ENCODE data around the gene HTT-AS. TPM values are rescaled to one million over a fixed set of nuclear protein-coding genes. Genes with fewer than 3 reads are reported as not detected.

Gene HTT-AS
- total and polyA plus RNA-seq, 2 of the 8 experiments (the other 6 are each of a cell fraction or from before 2014, with no cell fraction given): not detected

DNA sequence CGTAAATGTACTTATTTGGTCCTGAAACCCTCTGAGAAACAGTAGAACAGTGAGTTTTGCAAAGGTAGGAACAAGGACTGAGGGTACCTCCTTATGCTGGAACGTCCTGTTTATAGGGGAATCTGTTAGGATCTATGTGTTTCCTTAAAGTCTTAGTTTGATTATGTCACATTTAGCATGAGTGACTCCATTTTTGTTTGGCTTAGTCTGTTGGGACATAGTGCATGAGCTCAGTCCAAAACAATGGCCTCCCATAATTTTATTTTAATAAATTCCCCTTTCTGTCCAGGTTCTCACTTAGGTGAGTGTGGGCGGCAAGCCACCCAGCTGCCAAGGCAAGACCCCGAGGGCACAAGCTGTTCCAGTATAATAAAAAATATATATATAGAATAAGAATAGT is 27.7 kb downstream of the HTT-AS start:
- Histone ChIP-seq H2BK120ac (replicated peaks; ENCODE audit: low read depth, low read length) (no peak overlapping the region), H3K9ac (replicated peaks in 1 of 4; ENCODE audit: extremely low read depth in 1 of 4, low read depth in 3 of 4, low read length in 3 of 4) (no peak overlapping the region), H3K4me3 (ENCODE audit: extremely low read depth in 1 of 4, insufficient read depth in 2 of 4, low read depth in 3 of 4, low read length in 4 of 4) (no peak overlapping the region), H2AK5ac (ENCODE audit: low read depth, low read length) (no peak overlapping the region), H3K27me3 (replicated peaks in 1 of 4; ENCODE audit: control insufficient read depth in 3 of 4, extremely low read depth in 1 of 4, insufficient read depth in 3 of 4, low read length in 3 of 4) (peaks cover 0 to 3% (median 2%) of the 10 kb centered on the region in 4 experiments; a peak in 2 of 7 replicates), H3K4ac (replicated peaks; ENCODE audit: insufficient read length, low read depth, low read length) (no peak overlapping the region), H3K4me2 (ENCODE audit: insufficient read depth in 1 of 2, low read depth in 2 of 2, low read length in 2 of 2) (no peak overlapping the region), H4K5ac (ENCODE audit: insufficient read length, low read depth, low read length) (no peak overlapping the region), H3K4me1 (replicated peaks in 1 of 4; ENCODE audit: control insufficient read depth in 3 of 4, insufficient read depth in 4 of 4, low read length in 3 of 4) (peaks cover 0 to 5% (median 0%) of the 10 kb centered on the region in 4 experiments; a peak in 4 of 7 replicates), H2BK15ac (ENCODE audit: low read length) (no peak overlapping the region), H2BK20ac (ENCODE audit: low read length) (no peak overlapping the region), H3K9me3 (ENCODE audit: insufficient read depth in 2 of 2, low read depth in 1 of 2, low read length in 1 of 2) (no peaks in the 10 kb centered on the region), H4K8ac (ENCODE audit: extremely low read depth, insufficient read depth, low read length) (no peak overlapping the region), H3K18ac (ENCODE audit: extremely low read depth, low read length) (no peak overlapping the region), H2AFZ (ENCODE audit: low read length) (no peak overlapping the region), H3K56ac (replicated peaks; ENCODE audit: insufficient read length, low read depth, low read length) (no peak overlapping the region), H3K27ac (ENCODE audit: low read depth, low read length) (no peak overlapping the region), H3K36me3 (ENCODE audit: control insufficient read depth in 2 of 4, insufficient read depth in 4 of 4, low read length in 3 of 4) (no peaks in the 10 kb centered on the region), H3K23me2 (ENCODE audit: low read depth, low read length) (no peaks in the 10 kb centered on the region), H4K20me1 (replicated peaks in 1 of 2; ENCODE audit: control insufficient read depth in 1 of 2, insufficient read depth in 2 of 2, low read length in 2 of 2) (no peaks in the 10 kb centered on the region), H2BK12ac (ENCODE audit: low read depth, low read length) (no peak overlapping the region), H3K14ac (ENCODE audit: insufficient read length) (no peak overlapping the region), H2BK5ac (ENCODE audit: low read depth, low read length) (no peak overlapping the region), H3K79me1 (ENCODE audit: low read depth, low read length) (no peaks in the 10 kb centered on the region), H4K91ac (replicated peaks; ENCODE audit: insufficient read length, low read length) (no peak overlapping the region), H3K79me2 (ENCODE audit: control insufficient read depth in 1 of 2, insufficient read depth in 2 of 2, low read length in 2 of 2) (no peaks in the 10 kb centered on the region), H3K23ac (ENCODE audit: insufficient read length) (no peak overlapping the region)
- TF ChIP-seq HDAC2 (IDR thresholded peaks at IDR 0.05; ENCODE audit: borderline replicate concordance in 1 of 2, low read depth in 2 of 2, low read length in 2 of 2): no peak
- TF ChIP-seq GABPA (IDR thresholded peaks at IDR 0.05; ENCODE audit: borderline replicate concordance, insufficient read depth, low read length): no peak
- no peak for TF ChIP-seq KDM1A (IDR thresholded peaks at IDR 0.05; ENCODE audit: borderline replicate concordance, low read length)
- no peak for TF ChIP-seq POU5F1 (IDR thresholded peaks at IDR 0.05; ENCODE audit: low read depth, low read length)
- TF ChIP-seq RFX5 (IDR thresholded peaks at IDR 0.05; ENCODE audit: borderline replicate concordance, low read depth, low read length): no peak
- no peak for TF ChIP-seq RBBP5 (IDR thresholded peaks at IDR 0.05; ENCODE audit: borderline replicate concordance, low read depth, low read length)
- TF ChIP-seq POLR2A (IDR thresholded peaks at IDR 0.05; ENCODE audit: control extremely low read depth in 1 of 2, low read depth in 2 of 2, low read length in 2 of 2): no peak
- POLR2A ChIA-PET (ENCODE audit: partially characterized antibody): interaction anchor here (1.9 kb wide), 1 partner anchor 28 kb away, joined by 4 read pairs; the partner anchor contains the start of genes HTT and HTT-AS
- 88% methylated on average over 4 of the region's 4 CpGs; no CpG with 5 or more reads in 1 of the 2 experiments for WGBS, 2 experiments (ENCODE audit: extremely low coverage in 1 of 2, insufficient coverage in 1 of 2, insufficient read length in 1 of 2, insufficient replicate concordance in 2 of 2, low coverage in 1 of 2, low lambda C conversion rate in 2 of 2, missing lambda C conversion rate in 1 of 2)
- FAIRE-seq (no peak), DNase-seq (ENCODE audit: low read depth in 1 of 2, low spot score in 2 of 2) (no peak)
- CTCF ChIA-PET (ENCODE audit: partially characterized antibody): interaction anchor here (0.9 to 2.4 kb wide), 12 partner anchors 9 to 178 kb away, joined by 3 to 9 read pairs (median 5); partner anchors contain the start of gene HTT
